Activated T-cell treated with anti-CD3 and anti-CD28 coated beads, Interleukin-2, amount 50 U/mL, for 72 hours (primary cell): ENCODE measurements around the gene MAP4K2. TPM values are rescaled to one million over a fixed set of nuclear protein-coding genes. Genes with fewer than 3 reads are reported as not detected.

Experiments used
- ATAC-seq, 2 donors: fragments of 150-1000 bp; cut with Tn5 transposase; replicated peaks in 1 of 2; 2 replicates each; pipeline ENCODE4 v1.10.0; 2021; ENCODE audit warnings: moderate library complexity in 2 of 2, mild to moderate bottlenecking in 1 of 2
- DNase-seq, 2 donors: peaks; one replicate each; pipeline ENCODE4 v3.0.0; 2021 to 2022; ENCODE audit warnings: mixed read lengths in 1 of 2
- H3K27ac Mint-ChIP-seq: one replicate; pipeline ENCODE4 v1.8.0; 2022; ENCODE audit warnings: mild to moderate bottlenecking, moderate library complexity, mixed read lengths
- H3K27me3 Mint-ChIP-seq: one replicate; pipeline ENCODE4 v1.8.0; 2022; ENCODE audit warnings: low read depth, mixed read lengths
- H3K36me3 Mint-ChIP-seq, 2 donors: one replicate each; pipeline ENCODE4 v1.8.0; 2022; ENCODE audit warnings: mixed read lengths in 2 of 2, mild to moderate bottlenecking in 1 of 2; ENCODE audit not compliant: insufficient read depth in 2 of 2
- H3K4me1 Mint-ChIP-seq: one replicate; pipeline ENCODE4 v1.8.0; 2022; ENCODE audit warnings: low read depth, mixed read lengths
- H3K4me3 Mint-ChIP-seq, 2 donors: one replicate each; pipeline ENCODE4 v1.8.0; 2022; ENCODE audit warnings: mild to moderate bottlenecking in 2 of 2, mixed read lengths in 2 of 2, moderate library complexity in 2 of 2
- H3K9me3 Mint-ChIP-seq, 2 donors: one replicate each; pipeline ENCODE4 v1.8.0; 2022; ENCODE audit warnings: mixed read lengths in 2 of 2
- total RNA-seq, 2 donors: library from RNA; stranded (reverse); gene quantifications; one replicate each; pipeline ENCODE4 v1.2.3, GENCODE V29; 2022

The MAP4K2 gene
- total RNA-seq, 2 donors from 2014 or later, result 74.7 to 84.5 TPM

- peaks cover 96% of the 10 kb centered on the region for H3K4me1 Mint-ChIP-seq
- peaks cover 37 to 91% of the 10 kb centered on the region in 2 donors for H3K36me3 Mint-ChIP-seq
- H3K27ac Mint-ChIP-seq, result peak overlapping the region; percentile 97
- peak overlapping the region; percentile 20 to 70 for H3K4me3 Mint-ChIP-seq
- no peaks in the 10 kb centered on the region for H3K9me3 Mint-ChIP-seq
- H3K27me3 Mint-ChIP-seq, result no peaks in the 10 kb centered on the region
- no peak for ATAC-seq
- no peak for DNase-seq
These were observed 30.6 kb downstream of the MAP4K2 start for GRCh38 chr11:64772303-64773018.

GRCh38 chr11:64771861-64772260, 31.2 kb downstream of the MAP4K2 start:
- no peaks in the 10 kb centered on the region for H3K9me3 Mint-ChIP-seq
- H3K4me3 Mint-ChIP-seq, result peak overlapping the region; percentile 20 to 70
- no peaks in the 10 kb centered on the region for H3K27me3 Mint-ChIP-seq
- H3K36me3 Mint-ChIP-seq, result peaks cover 31 to 89% of the 10 kb centered on the region in 2 donors
- ATAC-seq, result no peak
- no peak for DNase-seq
- H3K27ac Mint-ChIP-seq, result peak overlapping the region; percentile 97
- peaks cover 96% of the 10 kb centered on the region for H3K4me1 Mint-ChIP-seq

GRCh38 chr11:64770120-64770519, 32.9 kb downstream of the MAP4K2 start:
- DNase-seq (no peak), ATAC-seq (no peak)
- Mint-ChIP-seq H3K4me1 (peaks cover 91% of the 10 kb centered on the region), H3K9me3 (no peaks in the 10 kb centered on the region), H3K4me3 (no peak overlapping the region), H3K27me3 (no peaks in the 10 kb centered on the region), H3K36me3 (peaks cover 22 to 77% of the 10 kb centered on the region in 2 donors), H3K27ac (peak overlapping the region; percentile 97)

- H3K9me3 Mint-ChIP-seq, result no peaks in the 10 kb centered on the region
- H3K27me3 Mint-ChIP-seq, result no peaks in the 10 kb centered on the region
- no peak overlapping the region for H3K4me3 Mint-ChIP-seq
- H3K4me1 Mint-ChIP-seq, result peaks cover 91% of the 10 kb centered on the region
- H3K36me3 Mint-ChIP-seq, result peaks cover 24 to 76% of the 10 kb centered on the region in 2 donors
- no peak for DNase-seq
- no peak for ATAC-seq
- peak overlapping the region; percentile 11 for H3K27ac Mint-ChIP-seq
These were observed 33.7 kb downstream of the MAP4K2 start for GRCh38 chr11:64769283-64769682.

DNA sequence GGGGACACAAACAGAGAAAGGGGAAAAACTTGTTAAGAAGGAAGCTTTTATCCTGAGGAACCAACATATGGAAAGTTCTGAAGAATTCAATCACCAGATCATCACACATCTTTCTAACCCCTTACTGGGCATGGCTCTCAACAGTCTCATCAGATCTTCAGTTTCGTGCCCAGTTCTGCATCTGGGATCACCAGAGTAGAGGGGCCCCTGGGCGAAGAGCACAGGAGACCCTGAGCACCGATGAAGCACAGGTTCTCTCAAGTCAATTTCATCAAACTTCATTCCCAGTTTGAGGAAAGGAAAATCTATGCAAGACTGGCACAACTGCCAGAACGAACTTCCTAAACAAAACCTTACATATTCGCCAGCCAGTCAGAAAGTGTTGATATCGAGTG, 34.7 kb downstream of the MAP4K2 start:
- H3K4me3 Mint-ChIP-seq, result peak overlapping the region in 1 of 2 donors; percentile 50
- H3K36me3 Mint-ChIP-seq, result peaks cover 20 to 70% of the 10 kb centered on the region in 2 donors
- H3K4me1 Mint-ChIP-seq, result peaks cover 91% of the 10 kb centered on the region
- no peak for DNase-seq
- no peaks in the 10 kb centered on the region for H3K27me3 Mint-ChIP-seq
- H3K9me3 Mint-ChIP-seq, result no peaks in the 10 kb centered on the region
- H3K27ac Mint-ChIP-seq, result no peak overlapping the region
- no peak for ATAC-seq

DNA sequence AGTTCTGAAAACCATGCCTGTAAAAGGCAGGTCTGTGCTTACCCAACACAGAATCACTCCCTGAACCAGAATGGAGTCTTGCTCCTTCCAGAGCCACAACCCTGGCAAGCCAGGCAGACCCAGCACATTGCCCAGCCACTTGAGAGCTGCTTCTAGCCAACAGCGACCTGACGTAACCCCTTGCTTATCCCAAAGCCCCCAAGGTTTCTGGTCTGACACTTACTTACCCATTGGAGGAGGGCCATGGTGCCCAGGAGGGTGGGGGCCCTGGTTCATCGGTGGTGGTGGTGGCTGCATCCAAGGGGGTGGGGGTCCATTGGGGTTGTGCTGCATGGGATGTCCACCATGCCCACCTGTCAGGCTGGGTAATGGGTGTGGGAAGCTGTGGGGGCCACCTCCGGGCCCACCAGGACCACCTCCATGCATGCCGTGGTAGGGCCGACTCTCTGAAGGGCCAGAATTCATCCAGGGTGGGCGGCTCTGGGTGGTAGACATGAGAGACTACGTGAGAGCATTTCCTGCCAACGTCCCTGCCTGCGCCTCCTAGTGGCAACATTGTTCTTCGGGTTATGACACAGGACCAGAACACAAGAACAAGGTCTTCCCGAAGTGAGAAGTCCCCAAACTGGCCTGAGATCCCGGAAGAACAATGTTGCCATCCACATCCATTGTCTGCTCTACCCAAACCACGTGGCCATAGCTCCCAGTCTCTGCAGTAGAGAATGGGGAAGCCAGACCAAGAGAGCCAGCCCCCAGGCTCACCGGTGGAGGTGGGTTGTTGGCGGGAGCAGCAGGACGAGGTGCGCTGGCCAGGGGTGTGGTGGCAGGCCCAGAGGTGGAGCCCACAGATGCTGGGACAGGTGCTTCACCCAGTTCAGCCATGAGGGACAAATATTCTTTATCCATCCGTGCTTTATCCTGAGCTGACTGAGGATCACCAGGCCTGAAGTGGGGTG, 35.4 kb downstream of the MAP4K2 start:
- peaks cover 20 to 69% of the 10 kb centered on the region in 2 donors for H3K36me3 Mint-ChIP-seq
- H3K4me3 Mint-ChIP-seq, result peak overlapping the region in 1 of 2 donors; percentile 50
- H3K27ac Mint-ChIP-seq, result peak overlapping the region; percentile 86
- H3K4me1 Mint-ChIP-seq, result peaks cover 91% of the 10 kb centered on the region
- H3K27me3 Mint-ChIP-seq, result no peaks in the 10 kb centered on the region
- ATAC-seq (peak; percentile 48 to 53), DNase-seq (peak; percentile 83 to 85)
- no peaks in the 10 kb centered on the region for H3K9me3 Mint-ChIP-seq

GRCh38 chr11:64766881-64767280, 36.1 kb downstream of the MAP4K2 start:
- H3K27ac Mint-ChIP-seq, result no peak overlapping the region
- no peaks in the 10 kb centered on the region for H3K9me3 Mint-ChIP-seq
- peaks cover 91% of the 10 kb centered on the region for H3K4me1 Mint-ChIP-seq
- ATAC-seq (no peak), DNase-seq (no peak)
- peaks cover 20 to 62% of the 10 kb centered on the region in 2 donors for H3K36me3 Mint-ChIP-seq
- H3K27me3 Mint-ChIP-seq, result no peaks in the 10 kb centered on the region
- no peak overlapping the region for H3K4me3 Mint-ChIP-seq

GRCh38 chr11:64765851-64766665, 37.0 kb downstream of the MAP4K2 start:
- peak overlapping the region; percentile 6 for H3K27ac Mint-ChIP-seq
- no peaks in the 10 kb centered on the region for H3K9me3 Mint-ChIP-seq
- peaks cover 91% of the 10 kb centered on the region for H3K4me1 Mint-ChIP-seq
- ATAC-seq (no peak), DNase-seq (no peak)
- peak overlapping the region in 1 of 2 donors; percentile 20 for H3K4me3 Mint-ChIP-seq
- peaks cover 20 to 54% of the 10 kb centered on the region in 2 donors for H3K36me3 Mint-ChIP-seq
- H3K27me3 Mint-ChIP-seq, result no peaks in the 10 kb centered on the region

DNA sequence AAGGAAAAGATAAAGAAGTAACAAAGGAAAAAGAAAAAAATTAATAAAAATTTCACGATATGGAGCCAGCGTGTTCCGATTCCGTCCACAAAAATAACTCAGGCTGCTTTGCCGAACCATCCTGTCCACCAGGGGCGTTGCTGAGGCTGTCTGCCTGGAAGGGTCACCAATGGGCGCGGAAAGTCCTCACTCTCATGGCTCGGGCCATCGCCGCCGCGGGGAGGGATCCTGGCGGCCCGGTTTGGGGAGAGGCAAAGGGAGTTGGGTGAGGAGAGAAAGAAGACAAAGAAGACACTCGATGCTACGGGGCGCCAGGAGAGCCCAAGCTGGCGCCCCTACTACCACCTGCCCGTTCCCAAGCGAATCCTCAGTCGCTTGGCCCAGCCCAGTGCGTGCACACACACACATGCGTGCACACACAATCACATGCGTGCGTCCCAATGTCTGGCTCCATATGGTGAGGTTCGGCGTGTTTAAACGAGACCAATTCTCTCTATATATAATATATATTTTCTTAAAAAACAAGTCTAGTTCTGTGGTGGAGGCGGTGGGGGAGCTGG, 37.6 kb downstream of the MAP4K2 start:
- ATAC-seq (no peak), DNase-seq (no peak)
- peaks cover 90% of the 10 kb centered on the region for H3K4me1 Mint-ChIP-seq
- no peaks in the 10 kb centered on the region for H3K9me3 Mint-ChIP-seq
- no peaks in the 10 kb centered on the region for H3K27me3 Mint-ChIP-seq
- peak overlapping the region; percentile 78 to 83 for H3K4me3 Mint-ChIP-seq
- peak overlapping the region; percentile 85 for H3K27ac Mint-ChIP-seq
- peaks cover 17 to 47% of the 10 kb centered on the region in 2 donors for H3K36me3 Mint-ChIP-seq

DNA sequence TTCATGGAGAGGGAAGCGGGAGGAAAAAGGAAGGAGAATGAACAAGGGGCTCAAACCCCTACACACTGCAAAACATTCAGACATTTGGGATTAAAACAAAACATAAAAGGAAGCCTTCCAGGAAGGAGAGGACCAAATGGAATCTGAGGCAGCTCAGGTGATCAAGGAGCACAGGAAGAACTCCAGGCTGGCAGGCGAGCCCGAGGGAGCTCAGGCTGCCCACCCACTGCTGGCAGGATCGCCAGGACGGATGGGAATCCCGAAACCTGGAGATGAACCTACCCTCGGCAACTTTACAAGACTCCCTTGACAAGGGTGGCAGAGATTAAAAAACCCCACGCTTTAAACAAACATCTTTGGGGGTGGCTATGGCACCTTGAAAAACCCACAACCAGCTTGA, 38.3 kb downstream of the MAP4K2 start:
- Mint-ChIP-seq H3K9me3 (no peaks in the 10 kb centered on the region), H3K4me3 (peak overlapping the region; percentile 78 to 83), H3K27ac (peak overlapping the region; percentile 85), H3K4me1 (peaks cover 86% of the 10 kb centered on the region), H3K36me3 (peaks cover 14 to 44% of the 10 kb centered on the region in 2 donors), H3K27me3 (no peaks in the 10 kb centered on the region)
- DNase-seq (no peak), ATAC-seq (no peak)

DNA sequence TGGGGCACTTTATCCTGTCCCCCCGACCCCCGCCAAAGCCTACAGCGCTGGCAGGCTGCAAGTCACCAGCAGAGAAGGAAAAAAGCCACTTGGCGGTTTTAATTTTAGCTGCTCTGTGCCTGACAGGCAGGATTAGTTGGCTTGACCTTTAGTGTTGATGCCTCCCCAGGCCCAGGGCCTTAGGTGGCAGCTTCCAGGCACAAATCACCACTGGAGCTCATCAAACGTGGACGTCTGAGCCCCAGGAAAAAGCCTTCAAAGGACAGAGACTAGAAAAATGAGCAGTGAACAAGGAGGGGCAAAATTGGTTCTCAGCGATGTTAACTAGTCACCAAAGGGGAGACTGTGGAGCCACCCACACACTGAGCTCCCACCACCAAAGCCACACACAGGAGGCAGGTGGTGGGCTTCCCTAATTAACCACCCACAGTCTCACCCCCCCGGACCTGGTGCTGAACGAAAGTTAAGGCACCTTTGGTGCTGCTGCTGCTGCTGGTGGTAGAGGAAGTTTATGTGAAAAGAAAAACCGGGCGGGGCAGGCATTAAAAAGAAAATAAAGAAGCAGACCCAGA, 38.9 kb downstream of the MAP4K2 start:
- H3K27ac Mint-ChIP-seq, result peak overlapping the region; percentile 85
- peak; percentile 28 for ATAC-seq
- H3K36me3 Mint-ChIP-seq, result peaks cover 11 to 38% of the 10 kb centered on the region in 2 donors
- H3K4me1 Mint-ChIP-seq, result peaks cover 80% of the 10 kb centered on the region
- no peaks in the 10 kb centered on the region for H3K27me3 Mint-ChIP-seq
- no peaks in the 10 kb centered on the region for H3K9me3 Mint-ChIP-seq
- H3K4me3 Mint-ChIP-seq, result peak overlapping the region; percentile 78 to 83
- peak; percentile 40 to 44 for DNase-seq

DNA sequence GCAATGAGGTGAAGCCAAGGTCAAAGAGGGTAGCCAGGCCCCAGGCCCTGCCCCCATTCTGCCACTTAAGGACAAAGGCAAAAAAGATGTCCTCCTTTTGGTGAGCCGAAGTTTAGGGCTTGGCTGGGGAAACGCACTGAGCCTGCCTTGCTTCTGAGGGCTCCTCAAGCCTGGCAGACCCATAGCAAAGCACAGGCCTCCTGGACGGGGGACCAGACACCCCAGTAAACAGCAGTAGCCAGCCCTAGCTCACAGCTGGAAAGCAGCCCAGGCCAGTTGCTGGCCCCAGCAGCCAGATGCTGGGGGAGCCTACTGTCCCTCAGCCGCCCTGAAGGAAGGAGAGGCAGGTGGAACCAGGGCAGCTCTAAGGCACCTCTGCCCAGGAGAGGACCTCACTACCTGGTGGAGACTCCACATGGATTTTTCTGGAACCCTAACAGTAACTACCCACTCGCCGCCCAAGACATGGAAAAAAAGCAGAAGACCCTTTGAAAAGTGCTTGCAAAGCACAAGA, 39.4 kb downstream of the MAP4K2 start:
- DNase-seq (peak in 1 of 2 donors; percentile 2), ATAC-seq (peak in 1 of 2 donors; percentile 2)
- peaks cover 76% of the 10 kb centered on the region for H3K4me1 Mint-ChIP-seq
- H3K36me3 Mint-ChIP-seq, result peaks cover 11 to 34% of the 10 kb centered on the region in 2 donors
- H3K27ac Mint-ChIP-seq, result peak overlapping the region; percentile 85
- peak overlapping the region; percentile 78 to 83 for H3K4me3 Mint-ChIP-seq
- H3K9me3 Mint-ChIP-seq, result no peaks in the 10 kb centered on the region
- H3K27me3 Mint-ChIP-seq, result no peaks in the 10 kb centered on the region
